Neural cell (in vitro differentiated cells): ENCODE data around the gene RYR1. TPM values are rescaled to one million over a fixed set of nuclear protein-coding genes. Genes with fewer than 3 reads are reported as not detected.
"Not testable (repeated sequence)": the region's sequence is repeated elsewhere in the genome, so short reads cannot be mapped to it uniquely, and the experiment has no call there.

Source experiments
- H2AFZ ChIP-seq: fragments of 200-600, 300-800 bp; sonication (generic), shearing (Covaris generic); 2 replicates; pipeline ENCODE4 v1.6.0; 2014; ENCODE audit warnings: low read depth, mild to moderate bottlenecking, antibody characterized with exemption, low read length, moderate library complexity
- H3F3A ChIP-seq: fragments of 200-600 bp; shearing (Covaris generic); 2 replicates; pipeline ENCODE4 v1.6.1; 2016; ENCODE audit warnings: mild to moderate bottlenecking, moderate library complexity, mixed read lengths, antibody characterized with exemption, low read length; ENCODE audit not compliant: insufficient read depth, poor library complexity, severe bottlenecking
- H3K27ac ChIP-seq: fragments of 200-600, 300-800 bp; sonication (generic), shearing (Covaris generic); 2 replicates; pipeline ENCODE4 v1.5.1; 2014; ENCODE audit warnings: mild to moderate bottlenecking, low read length, moderate library complexity
- H3K27me3 ChIP-seq: fragments of 300-800, 200-600 bp; sonication (generic), shearing (Covaris generic); 2 replicates; pipeline ENCODE4 v1.6.0; 2014; ENCODE audit warnings: mild to moderate bottlenecking, low read depth, low read length, moderate library complexity; ENCODE audit not compliant: insufficient read depth
- H3K36me3 ChIP-seq: fragments of 300-800, 200-600 bp; sonication (generic), shearing (Covaris generic); 2 replicates; pipeline ENCODE4 v1.5.1; 2014; ENCODE audit warnings: mild to moderate bottlenecking, antibody characterized with exemption, low read length, moderate library complexity; ENCODE audit not compliant: insufficient read depth
- H3K4me2 ChIP-seq: fragments of 300-800, 200-600 bp; sonication (generic), shearing (Covaris generic); 2 replicates; pipeline ENCODE4 v1.6.0; 2014; ENCODE audit warnings: mild to moderate bottlenecking, low read length
- H3K4me3 ChIP-seq: fragments of 300-800, 200-600 bp; sonication (generic), shearing (Covaris generic); 2 replicates; pipeline ENCODE4 v1.5.1; 2014; ENCODE audit warnings: mild to moderate bottlenecking, low read length, moderate library complexity
- H3K79me2 ChIP-seq: fragments of 200-600 bp; shearing (Covaris generic); replicated peaks from 2 replicates; pipeline ENCODE4 v1.6.0; 2014; ENCODE audit warnings: mild to moderate bottlenecking, low read length, moderate library complexity; ENCODE audit not compliant: insufficient read depth
- H3K9ac ChIP-seq: fragments of 300-800, 200-600 bp; sonication (generic), shearing (Covaris generic); 2 replicates; pipeline ENCODE4 v1.6.1; 2016; ENCODE audit warnings: mild to moderate bottlenecking, low read length, mixed read lengths
- H3K9me2 ChIP-seq: fragments of 200-600 bp; shearing (Covaris generic); 2 replicates; pipeline ENCODE4 v1.6.1; 2016; ENCODE audit warnings: mild to moderate bottlenecking, low read length, mixed read lengths; ENCODE audit not compliant: insufficient read depth
- H3K9me3 ChIP-seq: fragments of 200-600, 300-800 bp; sonication (generic), shearing (Covaris generic); 2 replicates; pipeline ENCODE4 v1.6.1; 2016; ENCODE audit warnings: mild to moderate bottlenecking, mixed run types, low read length, moderate library complexity, mixed read lengths
- H4K20me1 ChIP-seq: fragments of 200-600 bp; shearing (Covaris generic); 2 replicates; pipeline ENCODE4 v1.6.1; 2016; ENCODE audit warnings: mild to moderate bottlenecking, mixed run types; ENCODE audit not compliant: insufficient read depth
- CTCF ChIP-seq: fragments of 450-650 bp; IDR thresholded peaks from 2 replicates; pipeline ENCODE4 v1.5.1; 2014; ENCODE audit warnings: antibody characterized with exemption, mild to moderate bottlenecking, moderate library complexity; ENCODE audit not compliant: poor library complexity, severe bottlenecking
- EP300 ChIP-seq: fragments of 450-650 bp; conservative IDR thresholded peaks from 2 replicates; pipeline ENCODE4 v1.6.1; 2014; ENCODE audit warnings: antibody characterized with exemption, mild to moderate bottlenecking, moderate library complexity; ENCODE audit not compliant: poor library complexity, severe bottlenecking
- EZH2 ChIP-seq: fragments of 200-600, 300-800 bp; shearing (Covaris generic), sonication (generic); IDR thresholded peaks from 2 replicates; pipeline ENCODE4 v1.6.1; 2014; ENCODE audit warnings: antibody characterized with exemption, low read length, borderline replicate concordance, mild to moderate bottlenecking; ENCODE audit not compliant: insufficient read depth, poor library complexity, severe bottlenecking
- MXI1 ChIP-seq: fragments of 450-650 bp; conservative IDR thresholded peaks from 2 replicates; pipeline ENCODE4 v1.6.1; 2014; ENCODE audit warnings: antibody characterized with exemption, mild to moderate bottlenecking; ENCODE audit not compliant: poor library complexity, severe bottlenecking
- POLR2AphosphoS5 ChIP-seq: IDR thresholded peaks from 2 replicates; pipeline ENCODE4 v1.6.1; 2012
- RAD21 ChIP-seq: fragments of 450-650 bp; conservative IDR thresholded peaks from 2 replicates; pipeline ENCODE4 v1.6.1; 2014; ENCODE audit warnings: antibody characterized with exemption, mild to moderate bottlenecking, moderate library complexity
- TAF1 ChIP-seq: IDR thresholded peaks from 2 replicates; pipeline ENCODE4 v1.6.1; 2012; ENCODE audit warnings: low read depth
- polyA plus RNA-seq: library from polyadenylated mRNA; depleted of rRNA; stranded (reverse); fragments of >200 nt; gene quantifications from 2 replicates; pipeline ENCODE4 v1.2.3, GENCODE V29; 2014

Gene RYR1
- polyA plus RNA-seq, 1 donor from 2014 or later = 0.69 TPM

DNA sequence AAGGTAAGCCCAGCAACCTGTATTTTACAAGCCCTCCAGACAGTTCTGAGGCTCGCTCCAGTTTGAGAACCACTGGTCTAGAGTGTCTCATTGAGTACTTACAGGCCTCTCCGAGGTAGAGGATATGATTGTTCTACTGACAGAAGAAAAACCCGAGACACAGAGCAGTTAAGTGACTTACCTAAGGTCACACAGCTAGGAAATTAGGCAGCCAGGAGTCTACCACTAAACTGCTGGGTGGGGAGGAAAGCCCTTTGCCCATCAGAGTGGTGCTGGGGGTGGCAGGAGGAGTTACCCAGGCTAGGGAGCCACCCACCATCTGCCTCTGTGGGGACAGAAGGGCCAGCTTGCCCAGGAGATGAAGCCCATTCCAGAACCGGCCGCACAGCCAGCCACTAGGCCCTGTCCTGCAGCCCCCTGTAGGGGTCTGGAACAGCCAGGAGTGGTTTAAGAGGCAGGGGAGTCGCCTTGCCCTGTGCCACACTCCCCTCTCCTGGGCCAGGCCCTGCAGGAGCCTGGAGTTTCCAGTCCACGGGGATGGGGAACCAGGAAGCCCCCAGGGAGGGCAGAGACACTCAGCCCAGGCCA lies 8.2 kb upstream of the RYR1 start:
- Histone ChIP-seq H3K4me3 (no peak overlapping the region), H3K79me2 (no peaks in the 10 kb centered on the region)

GRCh38 chr19:38425810-38426466 lies 7.6 kb upstream of the RYR1 start, which contains the start of gene RASGRP4:
RASGRP4 (minus strand) TSS chr19:38426219; CDS start chr19:38426091, 128 bp downstream.
- TF ChIP-seq TAF1 = no peak
- H4K20me1 ChIP-seq = no peaks in the 10 kb centered on the region
- H3K36me3 ChIP-seq = no peaks in the 10 kb centered on the region
- H3F3A ChIP-seq = no peaks in the 10 kb centered on the region
- no peaks in the 10 kb centered on the region for H3K27me3 ChIP-seq
- H3K9me3 ChIP-seq = no peaks in the 10 kb centered on the region
- no peaks in the 10 kb centered on the region for H3K9me2 ChIP-seq
- no peak within 1 kb of the TSS for H3K27ac ChIP-seq
- no peak within 1 kb of the TSS for H2AFZ ChIP-seq
- no peaks in the 10 kb centered on the region for H3K79me2 ChIP-seq
- H3K4me2 ChIP-seq = no peak within 1 kb of the TSS
- no peak within 1 kb of the TSS for H3K9ac ChIP-seq
- H3K4me3 ChIP-seq = no peak within 1 kb of the TSS

More for the DNA sequence above, 8.2 kb upstream of the RYR1 start:
- Histone ChIP-seq H3K27me3 (no peaks in the 10 kb centered on the region), H2AFZ (no peak overlapping the region), H3K36me3 (no peaks in the 10 kb centered on the region), H3K9me2 (no peaks in the 10 kb centered on the region), H3K27ac (no peak overlapping the region), H3K4me2 (no peak overlapping the region), H3F3A (no peaks in the 10 kb centered on the region), H3K9me3 (no peaks in the 10 kb centered on the region), H3K9ac (no peak overlapping the region), H4K20me1 (no peaks in the 10 kb centered on the region)
- TF ChIP-seq EP300 = no peak
- no peak for TF ChIP-seq CTCF
- no peak for TF ChIP-seq TAF1
- no peak for TF ChIP-seq RAD21
- TF ChIP-seq POLR2AphosphoS5 = no peak
- no peak for TF ChIP-seq EZH2
- TF ChIP-seq MXI1 = no peak

- H3K9me3 ChIP-seq, H3K27ac ChIP-seq, H3K9ac ChIP-seq, H4K20me1 ChIP-seq, H3K36me3 ChIP-seq, H3K4me3 ChIP-seq, H3K79me2 ChIP-seq, H3K27me3 ChIP-seq, H2AFZ ChIP-seq, H3F3A ChIP-seq, H3K9me2 ChIP-seq, H3K4me2 ChIP-seq: not testable (repeated sequence)
Observed at GRCh38 chr19:38427035-38427677, 6.3 kb upstream of the RYR1 start.
